ENCODE data around the gene EYA3. TPM values are rescaled to one million over a fixed set of nuclear protein-coding genes. Genes with fewer than 3 reads are reported as not detected.

The EYA3 gene
- total RNA-seq, 1 donor from 2014 or later: 41.3 TPM

GRCh38 chr1:28126783-28127490 lies 38.5 kb upstream of the EYA3 start:
- no peak overlapping the region for H3K4me3 Mint-ChIP-seq (ENCODE audit: low read depth)
- no peak for DNase-seq (ENCODE audit: low spot score, unreplicated experiment)
- no peaks in the 10 kb centered on the region for H3K36me3 Mint-ChIP-seq (ENCODE audit: insufficient read depth)
- H3K9me3 Mint-ChIP-seq (ENCODE audit: low read depth): no peaks in the 10 kb centered on the region
- H3K4me1 Mint-ChIP-seq (ENCODE audit: low read depth): no peaks in the 10 kb centered on the region
- no peak overlapping the region for H3K27ac Mint-ChIP-seq
- TF ChIP-seq CTCF (IDR thresholded peaks at IDR 0.05; ENCODE audit: unreplicated experiment): no peak
- H3K27me3 Mint-ChIP-seq: peaks cover 10% of the 10 kb centered on the region

GRCh38 chr1:28126212-28126611 lies 37.8 kb upstream of the EYA3 start:
- Mint-ChIP-seq H3K9me3 (ENCODE audit: low read depth) (no peaks in the 10 kb centered on the region), H3K36me3 (ENCODE audit: insufficient read depth) (no peaks in the 10 kb centered on the region), H3K27ac (no peak overlapping the region), H3K4me3 (ENCODE audit: low read depth) (no peak overlapping the region), H3K4me1 (ENCODE audit: low read depth) (no peaks in the 10 kb centered on the region), H3K27me3 (peaks cover 10% of the 10 kb centered on the region)
- no peak for TF ChIP-seq CTCF (IDR thresholded peaks at IDR 0.05; ENCODE audit: unreplicated experiment)
- DNase-seq (ENCODE audit: low spot score, unreplicated experiment): no peak

- H3K9me3 Mint-ChIP-seq (ENCODE audit: low read depth): no peaks in the 10 kb centered on the region
- H3K27me3 Mint-ChIP-seq: peaks cover 10% of the 10 kb centered on the region
- H3K36me3 Mint-ChIP-seq (ENCODE audit: insufficient read depth): no peaks in the 10 kb centered on the region
- H3K27ac Mint-ChIP-seq: no peak overlapping the region
- H3K4me3 Mint-ChIP-seq (ENCODE audit: low read depth): no peak overlapping the region
- no peak for DNase-seq (ENCODE audit: low spot score, unreplicated experiment)
- no peak for TF ChIP-seq CTCF (IDR thresholded peaks at IDR 0.05; ENCODE audit: unreplicated experiment)
- H3K4me1 Mint-ChIP-seq (ENCODE audit: low read depth): no peaks in the 10 kb centered on the region
Observed at GRCh38 chr1:28123461-28123961, 35.1 kb upstream of the EYA3 start.

- no peak overlapping the region for H3K27ac Mint-ChIP-seq
- H3K27me3 Mint-ChIP-seq: peaks cover 3% of the 10 kb centered on the region
- no peak for TF ChIP-seq CTCF (IDR thresholded peaks at IDR 0.05; ENCODE audit: unreplicated experiment)
- no peak for DNase-seq (ENCODE audit: low spot score, unreplicated experiment)
- H3K9me3 Mint-ChIP-seq (ENCODE audit: low read depth): no peaks in the 10 kb centered on the region
- no peaks in the 10 kb centered on the region for H3K4me1 Mint-ChIP-seq (ENCODE audit: low read depth)
- H3K4me3 Mint-ChIP-seq (ENCODE audit: low read depth): no peak overlapping the region
- H3K36me3 Mint-ChIP-seq (ENCODE audit: insufficient read depth): no peaks in the 10 kb centered on the region
Observed at GRCh38 chr1:28122183-28122582, 33.8 kb upstream of the EYA3 start.

- no peaks in the 10 kb centered on the region for H3K36me3 Mint-ChIP-seq (ENCODE audit: insufficient read depth)
- no peaks in the 10 kb centered on the region for H3K27me3 Mint-ChIP-seq
- no peak for TF ChIP-seq CTCF (IDR thresholded peaks at IDR 0.05; ENCODE audit: unreplicated experiment)
- H3K9me3 Mint-ChIP-seq (ENCODE audit: low read depth): no peaks in the 10 kb centered on the region
- no peak for DNase-seq (ENCODE audit: low spot score, unreplicated experiment)
- H3K4me3 Mint-ChIP-seq (ENCODE audit: low read depth): no peak overlapping the region
- no peaks in the 10 kb centered on the region for H3K4me1 Mint-ChIP-seq (ENCODE audit: low read depth)
- H3K27ac Mint-ChIP-seq: no peak overlapping the region
Observed at GRCh38 chr1:28119556-28119955, 31.1 kb upstream of the EYA3 start.
